Measurements from ENCODE around the gene STAT3.

STAT3 gene

DNA sequence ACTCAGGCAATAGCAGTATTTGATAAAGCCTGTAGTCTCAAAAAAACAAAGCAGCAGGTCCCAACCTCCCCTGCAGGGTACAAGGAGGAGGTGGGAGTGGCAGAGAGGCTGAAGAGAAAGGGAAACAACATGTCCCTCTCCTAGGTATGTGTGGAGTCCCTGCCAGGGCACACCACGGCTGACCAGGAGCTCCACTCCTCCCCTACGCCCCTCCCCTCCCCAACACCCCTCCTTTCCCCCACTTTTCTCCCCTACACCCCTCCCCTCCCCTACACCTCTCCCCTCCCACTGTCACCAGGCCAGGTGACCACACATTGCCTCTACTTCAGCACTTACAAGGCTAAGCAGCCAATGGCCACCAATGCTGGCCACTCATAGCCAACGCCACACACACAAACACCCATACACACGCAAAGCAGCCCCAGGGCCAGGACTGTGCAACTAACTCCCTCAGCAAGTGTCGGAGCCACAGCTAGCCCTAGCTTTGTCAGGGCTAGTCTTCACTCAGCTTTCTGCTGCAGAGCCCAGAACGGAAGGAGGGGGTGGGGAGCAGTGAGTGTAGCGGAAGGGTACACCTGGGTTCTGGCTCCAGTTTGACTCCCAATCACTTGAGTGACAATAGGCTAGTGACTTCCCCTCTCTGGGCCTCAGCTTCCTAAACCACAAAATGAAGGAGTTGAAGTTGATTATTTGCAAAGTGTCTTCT is 26.6 kb upstream of the STAT3 start:
- TF ChIP-seq SNAI2 (CRISPR knock-in tag; IDR thresholded peaks at IDR 0.05) (no peak), RARB (CRISPR knock-in tag; IDR thresholded peaks at IDR 0.05) (no peak), ZNF8 (CRISPR knock-in tag; IDR thresholded peaks at IDR 0.05) (no peak), ARNTL (CRISPR knock-in tag; IDR thresholded peaks at IDR 0.05; ENCODE audit: borderline replicate concordance, low read depth) (no peak)
- TF ChIP-seq, protein P1, sequence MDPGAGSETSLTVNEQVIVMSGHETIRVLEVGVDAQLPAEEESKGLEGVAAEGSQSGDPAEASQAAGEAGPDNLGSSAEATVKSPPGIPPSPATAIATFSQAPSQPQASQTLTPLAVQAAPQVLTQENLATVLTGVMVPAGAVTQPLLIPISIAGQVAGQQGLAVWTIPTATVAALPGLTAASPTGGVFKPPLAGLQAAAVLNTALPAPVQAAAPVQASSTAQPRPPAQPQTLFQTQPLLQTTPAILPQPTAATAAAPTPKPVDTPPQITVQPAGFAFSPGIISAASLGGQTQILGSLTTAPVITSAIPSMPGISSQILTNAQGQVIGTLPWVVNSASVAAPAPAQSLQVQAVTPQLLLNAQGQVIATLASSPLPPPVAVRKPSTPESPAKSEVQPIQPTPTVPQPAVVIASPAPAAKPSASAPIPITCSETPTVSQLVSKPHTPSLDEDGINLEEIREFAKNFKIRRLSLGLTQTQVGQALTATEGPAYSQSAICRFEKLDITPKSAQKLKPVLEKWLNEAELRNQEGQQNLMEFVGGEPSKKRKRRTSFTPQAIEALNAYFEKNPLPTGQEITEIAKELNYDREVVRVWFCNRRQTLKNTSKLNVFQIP (CRISPR knock-in tag; IDR thresholded peaks at IDR 0.05; ENCODE audit: borderline replicate concordance, low read depth), result no peak
- ATAC-seq, result no peak

- TF ChIP-seq ZFP30 (CRISPR knock-in tag; IDR thresholded peaks at IDR 0.05) (no peak), ZNF8 (CRISPR knock-in tag; IDR thresholded peaks at IDR 0.05) (no peak), GLIS3 (CRISPR knock-in tag; IDR thresholded peaks at IDR 0.05) (no peak), ZNF565 (CRISPR knock-in tag; conservative IDR thresholded peaks at IDR 0.05; ENCODE audit: low read depth) (no peak), ARNTL (CRISPR knock-in tag; IDR thresholded peaks at IDR 0.05; ENCODE audit: borderline replicate concordance, low read depth) (no peak)
- TF ChIP-seq, protein P1 (CRISPR knock-in tag; IDR thresholded peaks at IDR 0.05; ENCODE audit: borderline replicate concordance, low read depth), result no peak
- no peak for ATAC-seq
These were observed 25.3 kb upstream of the STAT3 start for GRCh38 chr17:42413464-42414040.

- TF ChIP-seq ZFP30 (CRISPR knock-in tag; IDR thresholded peaks at IDR 0.05) (no peak), CREB5 (CRISPR knock-in tag; IDR thresholded peaks at IDR 0.05; ENCODE audit: low read depth) (no peak), ZNF70 (CRISPR knock-in tag; IDR thresholded peaks at IDR 0.05) (no peak), BACH2 (CRISPR knock-in tag; IDR thresholded peaks at IDR 0.05; ENCODE audit: borderline replicate concordance) (no peak), ZNF565 (CRISPR knock-in tag; conservative IDR thresholded peaks at IDR 0.05; ENCODE audit: low read depth) (no peak), ARNTL (CRISPR knock-in tag; IDR thresholded peaks at IDR 0.05; ENCODE audit: borderline replicate concordance, low read depth) (no peak), RARB (CRISPR knock-in tag; IDR thresholded peaks at IDR 0.05) (no peak), ZC3H10 (CRISPR knock-in tag; IDR thresholded peaks at IDR 0.05) (no peak), TCF4 (CRISPR knock-in tag; IDR thresholded peaks at IDR 0.05; ENCODE audit: borderline replicate concordance) (no peak), GLIS3 (CRISPR knock-in tag; IDR thresholded peaks at IDR 0.05) (no peak), PPARA (CRISPR knock-in tag; IDR thresholded peaks at IDR 0.05; ENCODE audit: borderline replicate concordance) (no peak), ZFP3 (CRISPR knock-in tag; IDR thresholded peaks at IDR 0.05) (no peak), ZNF8 (CRISPR knock-in tag; IDR thresholded peaks at IDR 0.05) (no peak), CSDC2 (CRISPR knock-in tag; IDR thresholded peaks at IDR 0.05) (no peak), OSR1 (CRISPR knock-in tag; IDR thresholded peaks at IDR 0.05) (no peak)
- TF ChIP-seq, protein P1 (CRISPR knock-in tag; IDR thresholded peaks at IDR 0.05; ENCODE audit: borderline replicate concordance, low read depth), result no peak
These were observed 23.9 kb upstream of the STAT3 start for GRCh38 chr17:42411905-42412679.

GRCh38 chr17:42411361-42411760 is 23.1 kb upstream of the STAT3 start:
- ATAC-seq, result no peak
- TF ChIP-seq, protein P2, sequence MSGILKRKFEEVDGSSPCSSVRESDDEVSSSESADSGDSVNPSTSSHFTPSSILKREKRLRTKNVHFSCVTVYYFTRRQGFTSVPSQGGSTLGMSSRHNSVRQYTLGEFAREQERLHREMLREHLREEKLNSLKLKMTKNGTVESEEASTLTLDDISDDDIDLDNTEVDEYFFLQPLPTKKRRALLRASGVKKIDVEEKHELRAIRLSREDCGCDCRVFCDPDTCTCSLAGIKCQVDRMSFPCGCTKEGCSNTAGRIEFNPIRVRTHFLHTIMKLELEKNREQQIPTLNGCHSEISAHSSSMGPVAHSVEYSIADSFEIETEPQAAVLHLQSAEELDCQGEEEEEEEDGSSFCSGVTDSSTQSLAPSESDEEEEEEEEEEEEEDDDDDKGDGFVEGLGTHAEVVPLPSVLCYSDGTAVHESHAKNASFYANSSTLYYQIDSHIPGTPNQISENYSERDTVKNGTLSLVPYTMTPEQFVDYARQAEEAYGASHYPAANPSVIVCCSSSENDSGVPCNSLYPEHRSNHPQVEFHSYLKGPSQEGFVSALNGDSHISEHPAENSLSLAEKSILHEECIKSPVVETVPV (CRISPR knock-in tag; IDR thresholded peaks at IDR 0.05), result no peak
- TF ChIP-seq SNAI2 (CRISPR knock-in tag; IDR thresholded peaks at IDR 0.05) (no peak), ARNTL (CRISPR knock-in tag; IDR thresholded peaks at IDR 0.05; ENCODE audit: borderline replicate concordance, low read depth) (no peak), GLIS3 (CRISPR knock-in tag; IDR thresholded peaks at IDR 0.05) (no peak), ZNF70 (CRISPR knock-in tag; IDR thresholded peaks at IDR 0.05) (no peak), OSR1 (CRISPR knock-in tag; IDR thresholded peaks at IDR 0.05) (no peak), ZFP30 (CRISPR knock-in tag; IDR thresholded peaks at IDR 0.05) (no peak), ZC3H10 (CRISPR knock-in tag; IDR thresholded peaks at IDR 0.05) (no peak)
- TF ChIP-seq, protein P3, sequence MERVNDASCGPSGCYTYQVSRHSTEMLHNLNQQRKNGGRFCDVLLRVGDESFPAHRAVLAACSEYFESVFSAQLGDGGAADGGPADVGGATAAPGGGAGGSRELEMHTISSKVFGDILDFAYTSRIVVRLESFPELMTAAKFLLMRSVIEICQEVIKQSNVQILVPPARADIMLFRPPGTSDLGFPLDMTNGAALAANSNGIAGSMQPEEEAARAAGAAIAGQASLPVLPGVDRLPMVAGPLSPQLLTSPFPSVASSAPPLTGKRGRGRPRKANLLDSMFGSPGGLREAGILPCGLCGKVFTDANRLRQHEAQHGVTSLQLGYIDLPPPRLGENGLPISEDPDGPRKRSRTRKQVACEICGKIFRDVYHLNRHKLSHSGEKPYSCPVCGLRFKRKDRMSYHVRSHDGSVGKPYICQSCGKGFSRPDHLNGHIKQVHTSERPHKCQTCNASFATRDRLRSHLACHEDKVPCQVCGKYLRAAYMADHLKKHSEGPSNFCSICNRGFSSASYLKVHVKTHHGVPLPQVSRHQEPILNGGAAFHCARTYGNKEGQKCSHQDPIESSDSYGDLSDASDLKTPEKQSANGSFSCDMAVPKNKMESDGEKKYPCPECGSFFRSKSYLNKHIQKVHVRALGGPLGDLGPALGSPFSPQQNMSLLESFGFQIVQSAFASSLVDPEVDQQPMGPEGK (CRISPR knock-in tag; IDR thresholded peaks at IDR 0.05; ENCODE audit: borderline replicate concordance), result no peak

More at GRCh38 chr17:42411905-42412679, 23.9 kb upstream of the STAT3 start:
- ATAC-seq, result no peak

Measured in SK-N-SH treated with all-trans-retinoic acid at 6 μM for 48 hours (cell line).